Measurements from ENCODE around the gene REG4.
"Not testable (repeated sequence)": the region's sequence is repeated elsewhere in the genome, so short reads cannot be mapped to it uniquely, and the experiment has no call there.

REG4 gene

DNA sequence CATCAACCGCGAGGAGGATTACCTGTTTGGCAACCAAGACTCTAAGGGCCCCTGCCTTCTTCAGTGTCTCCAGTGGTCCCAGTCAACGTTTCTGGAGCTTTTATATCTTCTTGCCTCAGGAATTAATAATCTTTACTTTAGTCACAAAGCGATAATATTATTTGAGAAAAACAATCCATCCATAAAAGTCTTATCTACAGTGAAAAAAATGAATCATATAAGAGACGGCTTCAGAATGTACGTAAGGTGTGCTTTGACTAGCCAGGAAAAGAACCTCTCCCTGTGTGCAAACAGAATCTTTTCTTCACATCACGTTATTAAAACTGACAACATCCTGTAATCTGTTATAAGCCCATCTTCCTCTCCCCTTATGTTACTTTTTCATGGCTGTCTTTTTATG is at the start of gene REG4:
REG4 (minus strand) TSS at position 74 of the 400 bp plus-strand sequence. CDS start 2,691 bp downstream, outside the sequence.
- DNase-seq = no peak

DNA sequence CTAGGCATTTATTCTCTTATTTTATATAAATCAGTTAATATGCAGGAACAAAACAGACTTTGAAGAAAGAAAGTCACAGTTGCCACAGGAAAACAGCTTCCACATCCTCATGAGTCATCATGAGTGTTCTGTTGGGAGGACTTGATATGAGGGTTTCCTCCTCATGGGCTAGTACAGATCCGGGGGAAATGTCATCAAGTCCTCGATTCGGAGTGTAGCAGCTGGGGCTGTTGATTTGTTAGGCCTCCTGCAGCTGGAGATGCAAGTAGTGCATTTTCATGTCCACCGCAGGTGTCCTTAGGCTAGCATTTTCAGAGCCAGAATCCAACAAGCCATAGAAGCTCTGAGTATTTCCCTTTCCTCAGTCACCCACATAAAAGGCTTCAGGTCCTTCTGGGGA is 48.4 kb upstream of the REG4 start:
- DNase-seq = peak; percentile 89

DNA sequence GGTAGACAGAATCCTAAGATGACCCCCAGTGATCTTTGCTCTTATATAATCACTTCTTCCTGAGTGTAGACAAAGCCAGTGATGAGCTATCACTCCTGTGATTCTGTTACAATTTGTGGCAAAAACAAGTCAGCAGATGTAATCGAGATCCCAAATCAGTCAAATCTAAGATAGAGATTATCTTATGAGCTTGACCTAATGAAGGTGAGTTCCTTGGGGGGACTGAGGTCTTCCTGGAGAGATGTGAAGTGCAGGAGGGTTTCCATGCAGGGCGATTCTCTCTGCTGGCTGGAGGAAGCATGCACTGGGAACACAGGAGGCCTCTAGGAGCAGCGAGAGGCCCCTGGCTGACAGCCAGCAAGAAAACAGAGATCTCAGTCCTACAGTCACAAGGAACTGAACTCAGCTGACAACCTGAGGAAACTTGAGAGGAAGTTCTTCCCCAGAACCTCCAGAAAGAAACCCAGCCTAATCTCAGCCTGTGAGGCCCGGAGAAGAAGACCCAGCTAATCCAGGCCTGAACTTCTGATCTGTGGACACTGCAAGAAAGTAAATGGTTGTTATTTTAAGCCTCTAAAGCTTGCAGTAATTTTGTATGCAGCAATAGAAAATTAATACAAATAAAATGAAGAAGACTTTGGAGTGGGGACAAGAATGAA is 47.4 kb upstream of the REG4 start:
- not testable (repeated sequence) for DNase-seq

DNA sequence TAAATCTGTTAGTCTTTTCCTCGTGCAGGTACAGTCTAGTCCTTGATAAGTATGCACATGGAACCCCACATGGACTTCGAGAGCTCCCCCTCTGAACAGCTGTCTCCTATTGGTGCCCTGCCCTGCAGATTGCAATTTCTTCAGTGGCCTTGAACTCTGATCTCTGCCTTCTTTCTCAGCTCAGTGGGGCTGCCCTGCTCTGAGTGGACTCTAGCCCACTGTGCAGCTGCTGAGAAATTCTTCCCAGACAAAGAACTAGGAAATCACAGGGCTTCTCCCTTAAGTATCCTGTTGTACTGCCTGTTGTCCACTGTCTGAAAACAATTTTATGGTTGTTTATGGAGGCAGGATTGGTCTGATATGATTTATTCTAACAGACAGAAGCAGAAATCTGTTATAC is 46.9 kb upstream of the REG4 start:
- DNase-seq = no peak

DNA sequence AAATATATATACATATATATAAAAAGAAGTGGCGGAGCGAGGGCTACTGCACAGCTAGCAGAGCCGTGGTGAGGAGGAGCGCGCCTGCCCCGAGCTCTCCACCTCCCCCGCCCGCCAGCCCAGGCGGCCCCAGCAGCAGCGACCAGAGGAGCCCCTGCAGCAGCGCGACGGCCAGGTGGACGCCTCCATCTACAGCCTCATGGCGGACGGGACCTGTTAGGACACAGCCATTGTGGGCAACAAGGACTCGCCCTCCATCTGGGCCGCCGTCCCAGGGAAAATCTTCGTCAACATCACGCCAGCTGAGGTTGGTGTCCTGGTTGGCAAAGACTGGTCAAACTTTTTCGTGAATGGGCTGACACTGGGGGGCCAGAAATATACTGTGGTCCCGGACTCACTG is 41.9 kb upstream of the REG4 start:
- no peak for DNase-seq

DNA sequence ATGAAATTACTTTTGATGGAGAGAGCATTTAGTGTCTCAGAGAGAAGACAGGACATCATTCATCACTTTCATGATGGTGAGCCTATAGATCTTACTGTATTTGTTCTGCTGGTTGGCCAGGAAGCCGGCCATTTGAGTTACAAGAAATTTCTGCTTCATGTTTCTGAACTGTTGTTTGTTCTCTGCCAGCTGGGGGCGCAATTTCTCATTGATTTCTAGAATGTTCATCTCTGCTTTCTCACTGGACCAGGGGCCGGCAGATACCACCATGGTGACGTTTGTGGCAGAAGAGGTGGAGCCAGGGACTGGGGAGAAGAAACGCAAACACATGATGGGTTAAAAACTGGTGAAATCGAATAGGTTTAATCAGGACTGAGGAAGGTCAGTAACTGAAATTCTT is 32.9 kb upstream of the REG4 start:
- DNase-seq = not testable (repeated sequence)

DNA sequence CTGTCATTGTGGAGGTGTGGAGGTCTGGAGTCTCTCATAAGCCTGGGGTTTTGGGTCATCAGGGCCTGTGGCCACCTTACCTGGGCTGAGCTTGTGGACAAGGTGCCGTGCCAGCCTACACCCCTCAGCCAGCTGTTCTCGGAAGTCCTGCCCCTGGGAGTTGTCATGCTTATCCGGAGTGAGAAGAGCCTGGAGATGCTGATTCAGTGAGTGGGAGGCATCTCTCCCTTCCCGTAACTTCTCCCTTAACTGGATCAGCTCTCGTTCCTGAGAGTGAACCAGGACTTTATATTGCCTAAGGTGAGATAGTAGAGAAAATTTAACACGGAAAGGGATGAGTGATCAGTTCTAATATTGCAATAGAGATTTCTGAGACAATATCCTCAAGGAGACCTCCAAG is 30.0 kb upstream of the REG4 start:
- DNase-seq = no peak

DNA sequence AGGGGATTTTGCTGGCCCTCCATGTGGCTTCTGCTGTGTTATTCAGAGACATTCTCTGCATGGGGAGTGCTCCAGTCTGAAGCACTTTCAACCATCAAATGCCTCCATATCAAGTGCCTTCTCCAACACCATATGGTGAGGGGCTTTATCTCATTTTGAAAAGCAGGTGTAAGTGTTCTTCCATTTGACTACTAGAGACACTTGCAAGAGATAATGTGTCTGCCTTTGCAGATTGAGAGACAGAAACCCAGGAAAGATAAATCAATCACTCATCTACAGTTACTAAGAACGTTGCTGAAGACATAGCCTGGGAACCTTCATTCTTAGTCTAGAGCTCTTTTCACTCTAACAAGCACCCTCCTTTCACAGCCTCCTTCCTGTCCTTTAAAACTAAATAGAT is 29.5 kb upstream of the REG4 start:
- DNase-seq = peak; percentile 19

DNA sequence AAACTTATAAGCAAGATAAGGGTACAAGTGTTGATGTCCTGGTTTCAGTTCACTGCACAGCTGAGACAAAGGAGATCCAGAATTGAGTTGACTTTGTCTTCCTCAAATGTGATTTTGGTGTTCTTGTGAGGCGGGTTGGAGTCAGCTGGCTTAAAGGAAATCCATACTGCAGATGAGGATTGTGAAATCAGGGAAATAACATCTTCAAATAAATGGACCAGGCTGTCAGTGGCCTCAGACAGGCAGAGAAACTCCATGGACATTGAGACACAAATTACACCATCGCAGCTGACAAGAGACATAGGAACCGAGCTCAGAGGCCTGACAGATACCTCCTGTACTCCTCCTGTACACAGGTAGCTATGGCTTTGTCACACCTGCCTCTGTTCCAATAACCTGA is 27.0 kb upstream of the REG4 start:
- DNase-seq = no peak

DNA sequence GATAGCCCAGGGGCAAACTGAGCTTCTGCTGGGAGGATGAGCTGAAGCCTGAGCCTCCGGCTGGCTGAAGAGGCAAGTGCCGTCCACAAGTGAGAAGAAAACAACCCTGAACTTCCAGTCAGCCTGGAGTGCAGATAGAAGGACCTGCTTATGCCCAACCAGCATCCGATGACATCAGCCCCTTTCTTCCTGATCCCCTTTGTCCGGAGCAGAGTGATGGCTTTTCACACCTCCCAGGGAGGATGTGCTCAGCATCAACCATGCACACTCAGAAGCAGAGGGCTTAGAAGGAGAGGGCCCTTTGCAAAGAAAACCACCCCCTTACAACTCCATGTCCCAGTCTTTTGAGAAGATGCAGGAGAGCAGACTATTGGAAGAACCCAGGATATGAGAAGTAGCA is 23.7 kb upstream of the REG4 start:
- DNase-seq = no peak

DNA sequence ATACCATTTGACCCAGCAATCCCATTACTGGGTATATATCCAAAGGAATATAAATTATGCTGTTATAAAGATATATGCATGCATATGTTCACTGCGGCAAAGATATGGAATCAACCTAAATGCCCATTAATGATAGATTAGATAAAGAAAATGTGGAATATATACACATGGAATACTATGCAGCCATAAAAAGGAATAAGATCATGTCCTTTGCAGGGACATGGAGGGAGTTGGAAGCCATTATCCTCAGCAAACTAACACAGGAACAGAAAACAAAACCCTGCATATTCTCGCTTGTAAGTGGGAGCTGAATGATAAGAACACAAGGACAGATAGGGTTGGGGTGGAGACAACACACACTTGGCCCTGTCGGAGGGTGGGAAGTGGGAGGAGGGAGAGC is 19.8 kb upstream of the REG4 start:
- DNase-seq = no peak

DNA sequence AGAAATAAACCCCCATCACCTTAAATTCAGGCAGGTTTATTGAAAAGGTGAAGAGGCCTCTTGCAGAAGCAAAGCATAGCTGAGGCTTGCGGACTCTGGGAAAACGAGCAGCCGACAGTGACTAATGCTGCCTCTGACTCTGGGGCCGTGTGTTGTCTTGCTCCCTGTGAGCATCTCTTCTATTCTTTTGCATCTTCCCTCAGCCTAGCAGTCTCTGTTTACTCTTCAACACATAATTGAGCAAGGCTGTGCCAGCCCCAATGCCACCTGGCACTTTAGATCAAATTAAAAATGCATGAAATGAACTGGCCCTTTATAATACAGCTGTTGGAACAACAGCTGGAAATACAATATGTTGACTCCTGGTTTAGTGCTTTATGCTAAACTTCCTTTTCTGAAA is 18.4 kb upstream of the REG4 start:
- no peak for DNase-seq

DNA sequence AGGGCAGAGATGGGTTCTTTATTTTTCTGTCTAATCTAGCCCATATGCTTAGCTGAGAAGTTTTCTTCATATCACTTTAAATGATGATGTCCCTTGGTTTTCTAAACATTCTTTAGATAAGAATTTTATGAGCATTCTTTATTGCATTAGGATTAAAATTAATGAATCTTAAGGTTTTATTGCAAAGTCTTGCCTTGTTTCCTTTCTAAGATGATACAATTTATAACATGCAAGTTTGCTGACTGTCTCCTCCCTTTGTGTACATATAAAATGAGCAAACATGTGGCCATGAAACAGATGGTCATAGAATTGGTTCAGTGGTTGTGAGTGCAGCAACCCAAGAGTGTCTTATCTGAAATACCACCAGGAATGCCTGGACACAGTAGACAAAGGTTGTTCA is 17.7 kb upstream of the REG4 start:
- not testable (repeated sequence) for DNase-seq

DNA sequence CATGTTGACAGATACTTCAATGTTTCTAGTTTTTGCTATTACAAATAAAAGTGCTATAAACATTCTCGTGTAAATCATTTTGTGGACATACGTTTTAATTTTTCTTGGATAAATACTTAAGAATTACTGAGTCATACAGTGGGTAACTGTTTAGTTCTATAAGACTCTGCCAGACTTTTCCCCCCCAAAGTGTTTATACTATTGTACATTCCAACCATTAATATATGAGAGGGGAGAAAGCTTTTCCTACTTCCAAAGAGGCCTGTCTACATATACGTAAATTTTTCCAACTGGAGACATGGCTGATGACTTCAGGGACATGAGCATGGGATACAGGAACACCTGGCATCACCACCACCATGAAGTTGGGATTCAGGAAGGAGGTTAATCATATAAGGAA is 17.0 kb upstream of the REG4 start:
- no peak for DNase-seq

DNA sequence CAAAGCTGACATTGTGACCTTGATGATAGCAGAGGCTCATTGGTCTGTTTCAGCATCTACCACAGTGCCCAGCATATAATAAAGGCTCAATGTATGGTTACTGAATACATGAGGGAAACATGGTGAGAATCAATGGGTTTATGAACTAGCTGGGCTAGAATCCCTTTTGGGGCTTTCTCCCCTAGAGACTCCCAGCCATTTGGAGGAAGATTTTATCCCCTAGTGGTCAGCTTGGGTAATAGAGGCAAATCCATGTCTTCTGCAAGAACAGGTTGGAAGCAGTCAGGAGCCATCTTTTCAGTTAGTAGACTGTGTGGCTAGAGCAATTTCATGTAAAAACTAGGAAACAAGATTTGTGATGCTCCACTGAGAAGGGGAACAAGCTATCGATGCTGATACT is 15.8 kb upstream of the REG4 start:
- peak; percentile 52 for DNase-seq

DNA sequence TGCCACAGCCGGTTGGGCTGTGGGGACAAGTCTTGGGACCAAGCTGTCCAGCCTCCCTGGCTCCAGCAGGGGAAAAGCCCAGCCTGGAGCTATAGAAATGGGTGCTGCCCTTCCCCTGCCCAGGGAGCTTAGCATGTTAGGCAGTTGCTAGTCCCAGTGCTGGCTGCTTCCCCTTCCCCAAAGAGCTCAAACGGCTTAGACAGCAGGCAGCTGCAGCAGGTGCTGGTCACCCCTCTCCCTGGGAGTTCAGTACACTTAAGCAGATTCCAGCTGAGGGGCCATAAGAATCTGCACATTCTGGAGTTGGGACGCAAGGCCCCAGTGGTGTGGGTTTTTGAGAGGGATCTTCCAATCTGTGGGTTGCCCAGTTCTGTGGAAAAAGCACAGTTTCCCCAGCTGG is 11.1 kb upstream of the REG4 start:
- DNase-seq = no peak

DNA sequence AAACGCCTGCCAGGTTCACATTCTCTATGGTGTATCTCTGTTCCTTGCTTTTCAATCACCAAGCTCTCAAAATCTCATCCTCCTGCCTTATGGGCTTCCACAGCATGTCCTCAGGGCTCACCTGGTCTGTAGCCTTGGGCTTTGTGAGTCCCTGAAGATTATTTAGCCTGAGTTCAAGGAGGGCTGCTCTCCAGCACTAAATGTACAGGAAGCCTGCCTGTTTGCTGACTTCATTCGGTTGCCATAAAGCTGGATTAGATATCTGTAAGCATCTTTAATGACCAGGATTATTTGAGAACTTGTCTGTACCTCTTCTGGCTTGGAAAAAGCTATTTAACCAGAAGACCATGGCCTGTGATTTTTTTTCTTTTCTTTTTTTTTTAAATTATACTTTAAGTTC is 6.9 kb upstream of the REG4 start:
- DNase-seq = no peak

DNA sequence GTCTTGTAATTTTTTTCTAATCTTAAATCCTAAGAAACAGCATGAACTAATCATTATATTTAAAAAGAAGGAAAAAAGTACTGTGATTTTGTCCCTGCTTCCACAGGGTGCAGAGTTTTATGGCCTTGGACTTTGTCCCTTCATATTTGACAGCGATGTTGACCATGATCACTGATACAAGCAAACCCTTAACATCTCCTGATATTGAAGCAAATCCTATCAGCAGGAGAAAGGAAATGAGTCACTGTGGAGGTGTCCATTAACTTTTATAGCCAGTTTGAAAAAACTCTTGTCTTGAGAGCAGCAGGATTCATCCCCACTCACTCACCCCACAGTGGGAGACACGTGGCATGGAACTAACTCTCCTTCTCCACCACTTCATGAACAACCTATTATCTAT is 5.1 kb upstream of the REG4 start:
- DNase-seq = no peak

DNA sequence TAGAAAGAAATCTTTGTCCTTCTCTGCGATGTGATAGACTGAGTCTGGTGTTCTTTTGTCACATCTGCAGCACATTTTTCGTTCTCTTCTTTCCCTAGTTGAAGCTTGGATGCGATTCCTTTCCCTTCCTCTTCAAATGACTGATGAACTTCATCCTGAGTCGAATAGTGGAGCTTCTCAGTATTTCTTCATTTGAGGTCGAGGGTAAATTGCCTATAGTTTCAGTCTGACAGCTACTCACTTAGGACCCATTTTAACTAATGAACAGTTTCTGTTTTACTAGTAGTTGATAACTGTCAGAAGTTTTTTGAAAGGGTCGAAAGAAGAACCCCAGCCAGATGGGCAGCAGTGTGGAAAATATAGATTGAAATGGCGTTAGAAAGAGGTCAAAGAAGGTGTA is 4.7 kb upstream of the REG4 start:
- no peak for DNase-seq

DNA sequence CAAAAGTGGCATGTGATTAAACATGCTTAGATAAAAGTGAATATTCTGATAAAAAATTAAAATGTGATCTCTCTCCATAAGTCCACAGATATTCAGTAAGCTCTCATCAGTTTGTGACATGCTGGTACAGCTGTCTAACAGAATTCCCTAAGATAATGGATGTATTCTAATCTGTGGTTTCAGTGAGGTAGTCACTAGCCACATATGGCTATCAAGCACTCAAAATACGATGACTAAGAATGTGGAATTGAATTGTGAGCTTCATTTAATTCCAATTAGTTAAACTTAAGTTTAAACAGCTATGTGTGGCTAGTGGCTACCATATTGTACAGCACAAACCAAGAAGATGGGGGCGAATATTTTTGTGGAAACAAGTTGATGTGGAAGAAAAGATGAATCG is 4.1 kb upstream of the REG4 start:
- DNase-seq = peak; percentile 55

DNA sequence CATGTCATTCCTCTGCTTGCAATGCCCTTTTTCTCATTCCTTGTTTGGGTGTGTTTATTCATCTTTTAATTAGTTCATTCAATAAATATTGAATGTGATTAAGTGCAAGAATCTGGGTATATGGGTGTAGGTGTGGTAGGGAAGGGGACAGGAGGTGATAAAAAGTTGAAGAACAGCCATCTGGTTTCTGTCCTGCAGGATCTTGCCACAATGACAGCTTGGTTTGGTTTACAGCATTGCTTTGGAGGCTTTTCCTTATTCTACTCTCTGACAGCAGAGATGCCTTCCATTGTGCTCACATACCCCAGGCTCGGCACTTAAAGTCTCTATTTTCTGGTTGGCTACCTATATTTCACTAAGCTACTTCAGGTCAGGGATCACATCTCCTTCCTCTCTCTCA is 3.0 kb upstream of the REG4 start:
- no peak for DNase-seq

DNA sequence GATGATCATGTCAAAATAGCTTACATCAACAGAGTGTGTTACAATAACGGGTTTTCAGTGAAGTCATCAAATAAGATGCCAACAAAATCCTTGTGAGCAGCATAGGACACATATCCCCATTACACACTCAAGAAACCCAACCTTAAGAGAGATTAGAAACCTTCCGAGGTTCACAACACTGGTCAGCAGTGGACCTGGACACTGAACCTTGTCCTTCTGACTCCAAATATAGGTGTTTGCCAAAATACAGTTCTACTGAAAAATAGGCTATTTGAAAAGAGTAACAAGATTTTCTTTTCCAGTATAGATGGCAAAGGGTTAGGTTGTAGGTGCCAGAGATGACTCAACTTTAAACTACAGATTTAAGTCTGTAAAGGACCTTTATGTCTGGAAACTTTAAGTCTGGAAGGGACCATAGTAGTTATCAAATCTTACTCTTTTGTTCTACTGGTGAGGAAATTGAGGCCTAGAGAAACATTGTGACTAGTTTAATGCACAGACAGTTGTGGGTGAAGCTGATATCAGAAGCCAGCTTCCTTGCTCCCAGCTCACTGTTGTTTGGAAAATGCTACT is 811 bp upstream of the REG4 start:
- DNase-seq = no peak

DNA sequence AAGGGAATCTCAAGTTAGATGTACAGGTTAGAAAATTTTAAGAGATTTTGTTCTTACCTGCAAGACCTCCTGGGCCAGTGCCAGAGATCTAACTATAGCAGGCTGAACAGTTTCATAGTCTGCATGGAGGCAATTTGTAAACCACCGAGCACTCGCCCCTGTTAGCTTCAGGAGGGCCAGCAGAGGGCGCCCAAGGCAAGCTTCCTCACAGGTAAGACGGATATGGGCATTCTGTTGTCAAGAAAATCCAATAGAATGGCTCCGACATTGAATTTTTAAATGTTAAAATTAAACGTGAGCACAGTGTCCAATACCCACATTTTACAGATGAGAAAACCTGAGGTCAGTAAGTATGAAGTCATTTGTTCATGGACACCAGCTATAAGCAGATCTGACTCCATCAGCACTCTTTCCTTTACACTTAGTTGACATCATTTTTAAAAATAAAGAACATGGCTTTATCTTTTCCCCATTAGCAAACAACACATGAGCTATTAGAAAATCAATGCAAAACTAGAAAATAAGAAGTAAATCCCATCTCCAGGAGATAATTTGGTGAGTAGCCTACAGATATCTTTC is 2.2 kb downstream of the REG4 start:
- DNase-seq = peak; percentile 87

DNA sequence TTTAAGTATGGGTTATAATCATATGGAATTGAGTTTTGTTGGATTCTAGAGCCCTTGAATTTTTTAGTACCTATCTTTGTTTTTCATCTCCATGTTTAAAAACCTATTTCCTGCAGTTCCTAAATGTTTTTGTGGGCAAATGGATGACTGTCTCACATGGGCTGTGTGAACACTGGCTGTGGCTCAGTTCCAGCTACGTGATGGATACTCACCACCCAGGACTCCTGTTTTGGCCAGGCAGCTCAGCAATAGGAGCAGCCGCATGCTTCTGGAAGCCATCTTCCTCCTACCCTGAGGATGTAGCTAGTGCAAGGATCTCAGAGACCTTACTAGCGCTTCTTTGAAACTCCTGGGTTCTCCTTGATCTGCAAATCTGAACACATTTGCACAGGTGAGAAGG is 2.8 kb downstream of the REG4 start:
- DNase-seq = no peak

DNA sequence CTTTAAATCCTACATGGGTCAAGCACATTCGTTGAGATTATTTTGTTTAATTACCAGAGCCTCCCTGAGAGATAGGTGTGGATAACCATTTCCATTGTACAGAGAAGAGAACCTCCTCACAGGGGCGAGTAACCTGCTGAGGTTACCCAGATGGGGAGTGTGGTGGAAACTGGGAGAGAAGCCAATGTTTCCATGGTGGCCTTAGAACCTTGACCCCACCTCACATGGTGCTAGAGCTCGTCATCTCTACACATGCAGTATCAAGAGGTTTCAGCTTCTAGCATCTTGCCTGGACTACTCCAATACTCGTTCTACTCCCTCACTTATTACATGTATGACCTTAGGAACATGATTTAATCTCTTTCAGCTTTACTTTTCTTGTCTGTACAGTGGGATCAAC is 4.8 kb downstream of the REG4 start:
- no peak for DNase-seq

All from hematopoietic multipotent progenitor cell treated with erythropoietin and hydrocortisone succinate and interleukin-3 and kit ligand, for 4 days (in vitro differentiated cells).